ENCODE measurements around the gene DIP2C. TPM values are rescaled to one million over a fixed set of nuclear protein-coding genes. Genes with fewer than 3 reads are reported as not detected.

Gene DIP2C
- total RNA-seq, 2 experiments from 2014 or later: 0.85 to 0.95 TPM

DNA sequence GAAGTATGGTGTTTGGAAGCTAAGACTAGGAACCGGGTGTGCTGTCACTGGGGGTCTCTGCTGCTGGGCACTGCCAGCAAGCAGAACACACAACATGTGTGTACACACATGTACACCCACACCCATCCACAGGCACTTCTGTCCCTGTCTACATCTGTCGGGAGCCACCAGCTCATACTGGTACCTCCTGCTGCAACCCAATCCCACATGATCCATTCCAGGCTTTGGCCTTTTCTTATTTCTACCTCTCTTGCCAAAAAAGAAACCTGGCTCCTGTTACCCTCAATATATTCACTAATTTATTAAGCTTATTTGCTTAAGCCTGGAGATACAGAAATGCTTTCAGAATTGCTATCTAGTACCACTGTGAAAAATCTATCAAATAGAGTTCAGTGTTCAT is 246.0 kb downstream of the DIP2C start:
- no peak for DNase-seq
- Mint-ChIP-seq H3K9me3 (no peaks in the 10 kb centered on the region), H3K27me3 (no peaks in the 10 kb centered on the region), H3K27ac (no peak overlapping the region), H3K4me1 (ENCODE audit: low read depth) (no peaks in the 10 kb centered on the region), H3K36me3 (ENCODE audit: low read depth) (no peaks in the 10 kb centered on the region), H3K4me3 (no peak overlapping the region)
- TF ChIP-seq, protein P1, sequence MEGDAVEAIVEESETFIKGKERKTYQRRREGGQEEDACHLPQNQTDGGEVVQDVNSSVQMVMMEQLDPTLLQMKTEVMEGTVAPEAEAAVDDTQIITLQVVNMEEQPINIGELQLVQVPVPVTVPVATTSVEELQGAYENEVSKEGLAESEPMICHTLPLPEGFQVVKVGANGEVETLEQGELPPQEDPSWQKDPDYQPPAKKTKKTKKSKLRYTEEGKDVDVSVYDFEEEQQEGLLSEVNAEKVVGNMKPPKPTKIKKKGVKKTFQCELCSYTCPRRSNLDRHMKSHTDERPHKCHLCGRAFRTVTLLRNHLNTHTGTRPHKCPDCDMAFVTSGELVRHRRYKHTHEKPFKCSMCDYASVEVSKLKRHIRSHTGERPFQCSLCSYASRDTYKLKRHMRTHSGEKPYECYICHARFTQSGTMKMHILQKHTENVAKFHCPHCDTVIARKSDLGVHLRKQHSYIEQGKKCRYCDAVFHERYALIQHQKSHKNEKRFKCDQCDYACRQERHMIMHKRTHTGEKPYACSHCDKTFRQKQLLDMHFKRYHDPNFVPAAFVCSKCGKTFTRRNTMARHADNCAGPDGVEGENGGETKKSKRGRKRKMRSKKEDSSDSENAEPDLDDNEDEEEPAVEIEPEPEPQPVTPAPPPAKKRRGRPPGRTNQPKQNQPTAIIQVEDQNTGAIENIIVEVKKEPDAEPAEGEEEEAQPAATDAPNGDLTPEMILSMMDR (IDR thresholded peaks at IDR 0.05): no peak
- intact Hi-C loops (cut with micrococcal nuclease): no loop called here
- no peak for ATAC-seq
- ChIA-PET CTCF (no interaction called here), POLR2A (no interaction called here)

DNA sequence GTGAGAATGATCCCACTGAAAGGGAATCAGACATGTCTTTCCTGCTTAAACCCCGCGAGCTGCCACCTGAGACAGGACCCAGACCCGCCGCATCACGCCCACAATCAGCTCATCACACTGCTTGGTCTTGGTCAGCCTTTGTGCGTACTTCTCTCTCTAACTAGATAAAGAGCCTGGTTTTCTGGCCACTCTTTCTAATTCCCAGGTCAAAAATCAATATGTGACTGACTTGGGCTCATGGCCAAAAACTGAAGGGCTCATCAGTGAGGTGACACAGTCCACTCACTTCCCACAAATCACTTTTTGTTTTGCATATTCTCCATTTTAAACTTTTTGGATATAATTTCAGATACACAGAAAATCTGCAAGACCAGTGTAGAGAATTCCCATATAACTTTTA is 247.3 kb downstream of the DIP2C start:
- CTCF ChIA-PET: no interaction called here
- H3K27me3 Mint-ChIP-seq: no peaks in the 10 kb centered on the region

DNA sequence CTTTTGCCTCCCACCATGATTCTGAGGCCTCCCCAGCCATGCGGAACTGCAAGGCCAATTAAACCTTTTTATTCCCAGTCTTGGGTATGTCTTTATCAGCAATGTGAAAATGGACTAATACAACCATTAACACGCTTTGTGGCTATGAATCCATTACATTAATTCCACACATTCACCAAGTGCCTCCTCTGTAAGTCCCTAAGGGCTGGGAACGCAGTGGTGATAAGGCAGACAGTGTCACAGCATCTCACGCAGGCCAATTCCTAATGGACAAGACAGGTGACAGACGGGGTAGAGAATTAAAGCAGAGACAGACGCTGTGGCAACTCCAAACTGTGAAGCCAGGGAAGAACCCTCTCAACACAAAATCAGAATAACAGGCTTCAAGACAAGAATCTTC is 247.8 kb downstream of the DIP2C start:
- Mint-ChIP-seq H3K36me3 (ENCODE audit: low read depth) (no peaks in the 10 kb centered on the region), H3K4me3 (no peak overlapping the region), H3K4me1 (ENCODE audit: low read depth) (peaks cover 12% of the 10 kb centered on the region), H3K9me3 (no peaks in the 10 kb centered on the region), H3K27me3 (no peaks in the 10 kb centered on the region), H3K27ac (no peak overlapping the region)
- ATAC-seq (no peak), DNase-seq (no peak)
- TF ChIP-seq, protein P1 (IDR thresholded peaks at IDR 0.05): no peak
- intact Hi-C loops (cut with micrococcal nuclease): no loop called here
- ChIA-PET CTCF (no interaction called here), POLR2A (interaction anchor here (1.3 kb wide), 1 partner anchor 112 kb away, joined by 3 read pairs; no protein-coding TSS in a partner anchor)

More for the DNA sequence above, 247.3 kb downstream of the DIP2C start:
- intact Hi-C loops (cut with micrococcal nuclease): no loop called here
- Mint-ChIP-seq H3K4me3 (no peak overlapping the region), H3K36me3 (ENCODE audit: low read depth) (no peaks in the 10 kb centered on the region), H3K9me3 (no peaks in the 10 kb centered on the region), H3K27ac (no peak overlapping the region), H3K4me1 (ENCODE audit: low read depth) (peaks cover 9% of the 10 kb centered on the region)
- no peak for DNase-seq
- POLR2A ChIA-PET: interaction anchor here (1.3 kb wide), 1 partner anchor 113 kb away, joined by 3 read pairs; no protein-coding TSS in a partner anchor
- no peak for ATAC-seq
- TF ChIP-seq, protein P1 (IDR thresholded peaks at IDR 0.05): no peak

DNA sequence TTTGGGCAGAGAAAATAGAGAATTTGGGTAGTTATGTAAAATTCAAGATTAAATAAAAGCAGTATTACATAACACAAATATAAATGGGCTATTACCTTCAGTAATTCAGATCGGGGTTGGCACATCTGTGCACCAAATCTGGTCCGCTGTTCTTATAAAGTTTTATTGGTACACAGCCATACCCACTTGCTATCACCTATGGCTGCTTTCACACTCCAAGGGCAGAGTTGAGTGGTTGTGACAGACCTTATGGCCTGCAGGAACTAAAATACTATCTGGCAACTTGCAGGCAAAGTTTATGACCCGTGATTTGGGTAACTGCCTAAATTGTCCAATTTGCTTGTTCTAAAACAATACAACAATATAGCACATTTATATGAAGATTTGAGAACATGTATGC is 249.3 kb downstream of the DIP2C start:
- Mint-ChIP-seq H3K9me3 (no peaks in the 10 kb centered on the region), H3K36me3 (ENCODE audit: low read depth) (no peaks in the 10 kb centered on the region), H3K27ac (no peak overlapping the region), H3K4me3 (no peak overlapping the region), H3K27me3 (no peaks in the 10 kb centered on the region), H3K4me1 (ENCODE audit: low read depth) (peaks cover 18% of the 10 kb centered on the region)
- TF ChIP-seq, protein P1 (IDR thresholded peaks at IDR 0.05): no peak
- POLR2A ChIA-PET: no interaction called here
- CTCF ChIA-PET: no interaction called here
- intact Hi-C loops (cut with micrococcal nuclease): no loop called here
- no peak for ATAC-seq
- no peak for DNase-seq

DNA sequence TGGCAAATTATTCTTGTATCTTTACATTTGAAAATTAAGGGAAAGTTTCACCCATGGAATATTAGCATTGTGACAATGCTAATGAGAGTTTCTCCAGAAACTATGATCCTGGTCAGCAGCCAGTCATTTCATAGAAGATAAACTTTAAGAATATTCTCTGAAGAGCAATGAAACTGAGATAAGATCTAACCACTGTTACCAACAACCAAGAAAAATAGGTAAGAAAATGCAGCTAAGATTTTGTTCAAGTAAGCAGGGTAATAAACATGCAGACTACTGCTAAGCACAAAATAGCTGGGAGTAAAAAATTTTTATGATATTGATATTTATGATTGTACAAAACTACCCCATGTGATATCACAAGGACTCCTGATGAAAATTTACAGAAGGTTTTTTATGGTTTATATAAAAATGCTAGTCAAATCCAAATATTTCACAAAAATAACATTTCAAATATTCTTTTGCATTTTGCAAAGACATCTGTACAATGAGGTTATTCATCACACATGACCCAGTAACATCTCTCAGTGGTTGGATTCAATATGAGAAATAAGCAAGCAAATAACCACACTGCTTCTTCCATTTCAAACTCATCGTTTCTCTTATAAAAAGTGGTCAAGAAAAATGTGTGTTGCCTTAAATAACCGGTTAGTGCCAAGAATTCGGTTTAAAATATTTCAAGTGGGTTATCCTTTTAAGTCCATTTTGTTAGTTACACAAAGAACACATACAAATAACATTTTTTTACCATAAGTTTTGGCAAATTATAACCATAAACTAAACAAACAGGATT is 251.6 kb downstream of the DIP2C start:
- Mint-ChIP-seq H3K4me3 (no peak overlapping the region), H3K36me3 (ENCODE audit: low read depth) (no peaks in the 10 kb centered on the region), H3K27me3 (no peaks in the 10 kb centered on the region), H3K4me1 (ENCODE audit: low read depth) (peaks cover 27% of the 10 kb centered on the region), H3K9me3 (no peaks in the 10 kb centered on the region), H3K27ac (no peak overlapping the region)
- intact Hi-C loops (cut with micrococcal nuclease): no loop called here
- DNase-seq (no peak), ATAC-seq (no peak)
- CTCF ChIA-PET: no interaction called here
- TF ChIP-seq, protein P1 (IDR thresholded peaks at IDR 0.05): no peak
- POLR2A ChIA-PET: no interaction called here
